Stimulated activated CD4-positive, alpha-beta T cell treated with anti-CD3 and anti-CD28 coated beads, Interleukin-12 subunit alpha, Interleukin-12 subunit beta, amount 100 ng/mL, for 24 hours (primary cell): ENCODE data around the gene SLC5A5.

ENCODE experiments used
- DNase-seq, 2 experiments: peaks; one replicate each; pipeline ENCODE4 v3.0.0-alpha.2; 2020; ENCODE audit warnings: low read depth in 2 of 2

The SLC5A5 gene

GRCh38 chr19:17847538-17848366 lies 24.0 kb upstream of the SLC5A5 start, which contains the start of gene JAK3:
JAK3 (minus strand) TSS chr19:17847982; CDS start chr19:17844417, 3,565 bp downstream.
- peak; percentile 81 to 84 for DNase-seq

GRCh38 chr19:17848595-17849292 lies 23.0 kb upstream of the SLC5A5 start:
- no peak for DNase-seq

- DNase-seq, result no peak
Observed at GRCh38 chr19:17854061-17854460, 17.7 kb upstream of the SLC5A5 start.

- peak; percentile 83 to 95 for DNase-seq
Observed at GRCh38 chr19:17855280-17856152, 16.2 kb upstream of the SLC5A5 start.

GRCh38 chr19:17859533-17860330 lies 12.0 kb upstream of the SLC5A5 start, which contains the start of gene RPL18A:
RPL18A (plus strand) TSS chr19:17859910; CDS start chr19:17859957, 47 bp downstream.
- DNase-seq, result peak; percentile 97 to 98

GRCh38 chr19:17860331-17860992 lies 11.3 kb upstream of the SLC5A5 start:
- DNase-seq, result no peak

- DNase-seq, result no peak
Observed at GRCh38 chr19:17860993-17861360, 10.8 kb upstream of the SLC5A5 start.

- no peak for DNase-seq
Observed at GRCh38 chr19:17861542-17862402, 10.0 kb upstream of the SLC5A5 start.

- no peak for DNase-seq
Observed at GRCh38 chr19:17862711-17863519, 8.8 kb upstream of the SLC5A5 start.

- DNase-seq, result no peak
Observed at GRCh38 chr19:17863520-17864182, 8.1 kb upstream of the SLC5A5 start.

GRCh38 chr19:17865364-17866311 lies 6.1 kb upstream of the SLC5A5 start:
- no peak for DNase-seq

GRCh38 chr19:17866312-17866963 lies 5.3 kb upstream of the SLC5A5 start:
- no peak for DNase-seq

GRCh38 chr19:17866964-17867486 lies 4.7 kb upstream of the SLC5A5 start:
- DNase-seq, result no peak

- no peak for DNase-seq
Observed at GRCh38 chr19:17868669-17869068, 3.1 kb upstream of the SLC5A5 start.

GRCh38 chr19:17869114-17869608 lies 2.6 kb upstream of the SLC5A5 start:
- no peak for DNase-seq
